Fibroblast of skin of right quadriceps (primary cell): ENCODE data around the gene TEX19.

Experiments used
- DNase-seq: peaks from one replicate; pipeline ENCODE4 v3.0.0-alpha.2; 2013

TEX19 gene

DNA sequence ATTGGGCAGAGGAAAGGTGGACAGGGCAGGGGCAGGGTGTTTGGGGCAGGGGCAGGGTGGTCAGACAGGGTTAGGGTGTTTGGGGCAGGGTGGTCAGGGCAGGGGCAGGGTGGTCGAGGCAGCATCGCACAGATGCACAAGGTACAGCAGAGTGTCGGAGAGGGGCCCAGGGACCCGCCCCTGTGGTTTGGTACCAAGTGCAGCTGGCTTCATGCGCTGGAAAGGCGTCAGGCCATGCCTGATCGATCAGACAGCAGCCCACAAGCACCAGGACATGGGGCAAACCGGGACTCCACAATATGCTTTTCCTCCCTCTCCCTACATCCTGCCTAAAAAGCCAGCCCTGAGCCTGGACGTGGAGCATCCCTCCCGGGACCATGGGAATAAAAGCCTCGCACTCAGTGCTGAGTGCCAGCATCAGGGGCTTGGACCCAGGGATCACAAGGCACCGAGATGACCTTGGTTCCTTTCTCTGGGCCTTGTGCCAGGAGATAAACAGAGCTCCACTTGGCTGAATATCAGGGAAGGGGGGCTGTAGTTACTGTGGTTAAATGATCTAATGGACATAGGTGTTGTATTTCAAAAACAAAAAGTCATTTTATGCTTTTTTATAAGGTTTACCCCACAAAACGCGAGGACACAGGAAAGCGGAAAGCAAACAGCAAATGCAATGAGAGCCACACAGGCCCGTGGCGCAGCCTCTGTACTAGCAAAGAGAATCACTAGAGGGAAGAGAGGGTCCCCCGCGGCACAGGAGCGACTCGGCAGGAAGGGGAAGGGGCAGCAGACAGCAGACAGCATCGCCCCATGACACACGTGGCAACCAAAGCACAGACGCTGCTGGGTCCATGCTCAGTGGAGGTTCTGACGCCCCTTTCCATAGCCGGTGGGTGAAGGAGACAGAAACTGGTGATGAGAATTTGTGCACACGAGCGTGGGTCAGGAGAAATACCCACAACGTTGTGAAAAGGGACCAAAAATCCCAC is 53.8 kb downstream of the TEX19 start:
- no peak for DNase-seq
